CD4-positive, alpha-beta memory T cell (primary cell): ENCODE results near the gene SLC2A1. TPM values are rescaled to one million over a fixed set of nuclear protein-coding genes. Genes with fewer than 3 reads are reported as not detected.
A peak's percentile ranks its signal among the peaks of the same experiment; 100 is the strongest.

ENCODE experiments used
- CTCF ChIA-PET: fragments of 350-600 bp; sonication (Branson Sonifier 250); formaldehyde crosslinking; loops from one replicate; lab custom pipeline; 2021; ENCODE audit warnings: inconsistent platforms; ENCODE audit not compliant: partially characterized antibody; lab: Charles Lee
- POLR2A ChIA-PET: fragments of 350-600 bp; sonication (Branson Sonifier 250); formaldehyde crosslinking; loops from one replicate; lab custom pipeline; 2021; ENCODE audit not compliant: partially characterized antibody; lab: Charles Lee
- DNase-seq, 5 donors: peaks; one replicate each; pipeline versions ENCODE4 v3.0.0 to v3.0.0-alpha.2; 2020 to 2022; ENCODE audit warnings: mixed read lengths in 1 of 5
- H3K27ac ChIP-seq: one replicate; pipeline ENCODE4 v1.7.0; 2013; ENCODE audit warnings: low read depth, low read length
- H3K27me3 ChIP-seq: 2 replicates; pipeline ENCODE4 v1.7.0; 2013; ENCODE audit warnings: mild to moderate bottlenecking, low read length, moderate library complexity; ENCODE audit not compliant: insufficient read depth
- H3K36me3 ChIP-seq: 2 replicates; pipeline ENCODE4 v1.7.0; 2013; ENCODE audit warnings: mild to moderate bottlenecking, low read length, moderate library complexity; ENCODE audit not compliant: insufficient read depth
- H3K4me1 ChIP-seq: 2 replicates; pipeline ENCODE4 v1.7.0; 2013; ENCODE audit warnings: mild to moderate bottlenecking, low read length, moderate library complexity; ENCODE audit not compliant: insufficient read depth
- H3K4me3 ChIP-seq, 2 donors: one replicate each; pipeline ENCODE4 v1.7.0; 2013; ENCODE audit warnings: low read length in 2 of 2, mild to moderate bottlenecking in 1 of 2
- H3K9me3 ChIP-seq, 2 donors: one replicate each; pipeline ENCODE4 v1.7.0; 2013; ENCODE audit warnings: low read length in 2 of 2, control low read depth in 1 of 2; ENCODE audit not compliant: control insufficient read depth in 1 of 2
- H3K27ac Mint-ChIP-seq, 7 donors: one replicate each; pipeline ENCODE4 v1.8.0; 2020 to 2021; ENCODE audit warnings: mixed read lengths in 7 of 7, mild to moderate bottlenecking in 6 of 7, inconsistent platforms in 3 of 7, moderate library complexity in 3 of 7
- H3K27me3 Mint-ChIP-seq, 2 donors: one replicate each; pipeline ENCODE4 v1.8.0; 2020 to 2021; ENCODE audit warnings: mixed read lengths in 2 of 2
- H3K36me3 Mint-ChIP-seq, 2 donors: one replicate each; pipeline ENCODE4 v1.8.0; 2020 to 2021; ENCODE audit warnings: mixed read lengths in 2 of 2, inconsistent platforms in 1 of 2, mild to moderate bottlenecking in 1 of 2
- H3K4me1 Mint-ChIP-seq, 4 donors: one replicate each; pipeline ENCODE4 v1.8.0; 2020 to 2021; ENCODE audit warnings: mixed read lengths in 4 of 4, mild to moderate bottlenecking in 1 of 4
- H3K4me3 Mint-ChIP-seq, 8 donors: one replicate each; pipeline ENCODE4 v1.8.0; 2020 to 2021; ENCODE audit warnings: mixed read lengths in 8 of 8, mild to moderate bottlenecking in 7 of 8, moderate library complexity in 6 of 8, inconsistent platforms in 3 of 8
- H3K9me3 Mint-ChIP-seq, 8 donors: one replicate each; pipeline ENCODE4 v1.8.0; 2020 to 2021; ENCODE audit warnings: mixed read lengths in 8 of 8, mild to moderate bottlenecking in 5 of 8, inconsistent platforms in 3 of 8, moderate library complexity in 1 of 8
- intact Hi-C: fragments of 100-400 bp; cut with micrococcal nuclease; formaldehyde crosslinking; loops from one replicate; pipeline ENCODE4 v1.15.1; 2023
- polyA plus RNA-seq, 2 donors: library from polyadenylated mRNA; unstranded; fragments of 300-500 nt; fragmentation: Illumina TruSeq; gene quantifications; one replicate each; pipeline ENCODE4 v1.2.3, GENCODE V29; 2021
- total RNA-seq, 2 experiments: library from RNA; stranded (reverse); gene quantifications; one replicate each; pipeline ENCODE4 v1.2.3, GENCODE V29; 2021

Gene SLC2A1
- total and polyA plus RNA-seq, 4 experiments from 2014 or later = 22.7 to 58.4 (median 43.7) TPM

DNA sequence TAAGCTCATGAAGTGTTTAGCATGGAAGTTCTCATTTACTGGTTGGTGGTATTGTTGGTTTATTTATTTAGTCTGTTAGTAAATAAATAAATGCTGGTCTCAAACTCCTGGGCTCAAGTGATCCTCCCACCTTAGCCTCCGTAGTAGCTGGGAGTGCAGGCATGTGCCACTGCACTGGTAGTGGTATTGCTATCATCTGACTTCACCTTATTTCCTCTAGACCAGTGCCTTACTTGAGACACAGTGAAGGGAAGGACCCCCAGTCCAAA lies 1.4 kb upstream of the SLC2A1 start:
- H3K4me3 ChIP-seq = no peak overlapping the region
- intact Hi-C loops = no loop called here
- Mint-ChIP-seq H3K27ac (peak overlapping the region in 2 of 7 donors; percentile 70 to 93), H3K36me3 (peaks cover 0 to 17% of the 10 kb centered on the region in 2 donors), H3K9me3 (peaks cover 0 to 5% (median 0%) of the 10 kb centered on the region in 8 donors), H3K4me3 (peak overlapping the region in 7 of 8 donors; percentile 2 to 99 (median 63)), H3K27me3 (no peaks in the 10 kb centered on the region), H3K4me1 (peaks cover 26 to 66% (median 40%) of the 10 kb centered on the region in 4 donors)
- H3K27me3 ChIP-seq = no peaks in the 10 kb centered on the region
- ChIA-PET CTCF (interaction anchor here (1.2 to 2.8 kb wide), 3 partner anchors 24 to 113 kb away, joined by 3 to 13 read pairs (median 6); no protein-coding TSS in a partner anchor), POLR2A (interaction anchor here (1.1 to 23.8 kb wide), 4 partner anchors 19 to 47 kb away, joined by 3 to 555 read pairs (median 55); no protein-coding TSS in a partner anchor)
- no peak overlapping the region for H3K27ac ChIP-seq
- no peak for DNase-seq
- H3K36me3 ChIP-seq = no peaks in the 10 kb centered on the region
- H3K4me1 ChIP-seq = peaks cover 46% of the 10 kb centered on the region
- no peaks in the 10 kb centered on the region for H3K9me3 ChIP-seq

DNA sequence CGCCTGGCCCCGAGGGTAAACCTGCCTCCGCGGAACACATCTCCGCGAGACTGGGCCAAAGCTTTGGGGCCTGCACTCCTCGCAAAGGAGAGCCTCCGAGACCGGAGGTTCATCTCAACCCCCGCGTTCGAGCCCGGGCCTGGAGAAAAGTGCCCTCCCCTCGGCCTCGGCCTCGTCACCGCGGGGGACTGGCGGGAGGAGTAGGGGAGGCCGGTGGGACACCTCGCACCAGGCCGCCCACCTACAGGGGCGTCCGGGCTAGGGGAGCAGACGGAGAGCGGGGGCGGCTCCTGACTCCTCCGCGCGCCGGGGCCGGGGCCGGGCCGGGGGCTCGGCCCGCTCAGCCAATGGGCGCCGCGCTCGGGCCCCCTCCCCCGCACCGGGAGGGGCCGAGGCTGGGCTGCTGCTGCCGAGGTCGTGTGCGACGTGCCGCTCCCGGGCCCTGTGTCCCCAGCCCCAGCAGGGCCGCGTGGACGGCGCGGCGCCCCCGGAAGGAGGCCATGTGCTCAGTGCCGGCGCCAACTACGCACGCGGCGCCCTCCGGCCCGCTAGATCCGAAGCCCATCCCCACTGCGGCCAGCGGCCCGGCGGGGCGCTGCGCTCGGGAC lies 684 bp downstream of the SLC2A1 start:
- ChIA-PET POLR2A (interaction anchor here (1.3 to 23.8 kb wide), 4 partner anchors 17 to 215 kb away, joined by 3 to 555 read pairs (median 52); no protein-coding TSS in a partner anchor), CTCF (no interaction called here)
- DNase-seq = peak; percentile 55 to 71 (median 64)
- H3K27me3 ChIP-seq = no peaks in the 10 kb centered on the region
- H3K9me3 Mint-ChIP-seq = peaks cover 0 to 5% (median 0%) of the 10 kb centered on the region in 8 donors
- H3K36me3 ChIP-seq = peaks cover 5% of the 10 kb centered on the region
- H3K4me3 Mint-ChIP-seq = peak overlapping the region; percentile 91 to 98 (median 94)
- peaks cover 3 to 20% of the 10 kb centered on the region in 2 donors for H3K36me3 Mint-ChIP-seq
- H3K27ac ChIP-seq = peak overlapping the region; percentile 76
- peak overlapping the region; percentile 90 to 97 (median 94) for H3K27ac Mint-ChIP-seq
- H3K9me3 ChIP-seq = no peaks in the 10 kb centered on the region
- H3K27me3 Mint-ChIP-seq = no peaks in the 10 kb centered on the region
- H3K4me1 ChIP-seq = peaks cover 67% of the 10 kb centered on the region
- intact Hi-C loops = loop anchor here (1.0 to 2.0 kb wide), 6 partner anchors 15 to 214 kb away; partner anchors contain the start of genes C1orf50, CFAP57, EBNA1BP2 and ERMAP
- peaks cover 31 to 79% (median 51%) of the 10 kb centered on the region in 4 donors for H3K4me1 Mint-ChIP-seq
- H3K4me3 ChIP-seq = peak overlapping the region; percentile 32 to 78

DNA sequence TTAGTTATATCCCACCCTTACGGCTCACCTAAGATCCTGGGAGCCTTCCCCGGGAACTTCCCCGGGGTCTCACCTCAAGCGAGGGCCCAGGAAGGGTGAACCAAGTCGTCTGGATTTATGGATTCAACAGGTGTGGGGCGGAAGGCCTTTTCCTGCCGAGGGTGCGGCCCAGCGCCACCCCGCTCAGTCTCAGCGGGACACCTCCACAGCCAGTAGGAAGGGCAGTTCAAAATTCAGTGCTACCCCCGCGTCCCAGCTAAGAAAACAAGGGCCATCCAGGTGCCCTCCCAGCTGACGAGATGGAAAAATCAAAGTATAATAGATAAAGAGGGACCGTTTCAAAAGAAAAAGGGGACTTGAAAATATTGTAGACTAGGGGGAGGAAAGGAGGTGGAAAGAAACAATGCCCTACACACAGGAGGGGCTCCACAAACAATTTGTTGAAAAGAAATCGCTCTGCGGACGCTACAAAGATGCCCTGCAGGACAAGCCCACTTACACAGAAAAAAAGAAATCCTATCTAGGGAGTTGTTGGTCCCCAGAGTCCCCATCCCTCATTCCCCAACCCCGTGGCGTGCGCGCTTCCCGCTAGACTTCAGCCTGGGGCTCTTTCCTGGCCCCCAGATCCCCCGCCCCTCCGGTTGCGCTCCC lies 1.3 kb downstream of the SLC2A1 start:
- intact Hi-C loops = no loop called here
- no peaks in the 10 kb centered on the region for H3K9me3 ChIP-seq
- Mint-ChIP-seq H3K36me3 (peaks cover 3 to 20% of the 10 kb centered on the region in 2 donors), H3K4me1 (peaks cover 38 to 85% (median 57%) of the 10 kb centered on the region in 4 donors), H3K27me3 (no peaks in the 10 kb centered on the region), H3K4me3 (peak overlapping the region; percentile 91 to 98 (median 94)), H3K27ac (peak overlapping the region; percentile 90 to 97 (median 94)), H3K9me3 (peaks cover 0 to 5% (median 0%) of the 10 kb centered on the region in 8 donors)
- H3K4me3 ChIP-seq = peak overlapping the region; percentile 32 to 78
- peak in 1 of 5 donors; percentile 25 for DNase-seq
- H3K4me1 ChIP-seq = peaks cover 73% of the 10 kb centered on the region
- H3K27me3 ChIP-seq = no peaks in the 10 kb centered on the region
- peaks cover 5% of the 10 kb centered on the region for H3K36me3 ChIP-seq
- H3K27ac ChIP-seq = peak overlapping the region; percentile 76
- ChIA-PET CTCF (interaction anchor here (1.0 to 5.9 kb wide), 3 partner anchors 16 to 33 kb away, joined by 3 to 42 read pairs (median 4); no protein-coding TSS in a partner anchor), POLR2A (interaction anchor here (1.3 to 23.8 kb wide), 6 partner anchors 8 to 215 kb away, joined by 3 to 555 read pairs (median 4); partner anchors contain the start of genes C1orf50 and P3H1)

DNA sequence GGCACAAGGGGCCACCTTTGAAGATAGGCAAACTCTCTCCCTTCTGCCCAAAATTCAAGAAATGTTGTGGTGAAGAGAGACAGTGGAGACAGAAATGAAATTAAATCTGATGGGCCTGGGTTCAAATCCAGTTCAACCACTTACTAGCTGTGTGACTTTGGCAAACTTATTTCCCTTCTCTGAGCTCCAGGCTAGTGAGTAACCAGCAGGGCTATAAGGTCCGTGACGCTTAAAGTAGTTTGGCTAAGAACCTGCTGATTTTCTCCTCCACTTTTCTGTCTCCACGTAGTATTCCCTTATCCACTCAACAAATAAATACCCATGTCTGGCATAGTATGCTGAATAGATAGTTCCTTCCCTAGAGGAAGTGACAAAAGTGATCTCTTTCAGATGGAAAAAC lies 1.9 kb downstream of the SLC2A1 start:
- H3K27me3 Mint-ChIP-seq = no peaks in the 10 kb centered on the region
- H3K4me3 Mint-ChIP-seq = peak overlapping the region; percentile 91 to 98 (median 94)
- ChIA-PET CTCF (interaction anchor here (1.0 to 5.9 kb wide), 3 partner anchors 15 to 33 kb away, joined by 3 to 42 read pairs (median 4); no protein-coding TSS in a partner anchor), POLR2A (interaction anchor here (1.3 to 23.8 kb wide), 6 partner anchors 9 to 216 kb away, joined by 3 to 555 read pairs (median 4); partner anchors contain the start of genes C1orf50 and P3H1)
- Histone ChIP-seq H3K36me3 (peaks cover 5% of the 10 kb centered on the region), H3K4me3 (peak overlapping the region; percentile 32 to 78), H3K27me3 (no peaks in the 10 kb centered on the region), H3K9me3 (no peaks in the 10 kb centered on the region), H3K27ac (peak overlapping the region; percentile 76), H3K4me1 (peaks cover 79% of the 10 kb centered on the region)
- intact Hi-C loops = no loop called here
- peaks cover 0 to 5% (median 0%) of the 10 kb centered on the region in 8 donors for H3K9me3 Mint-ChIP-seq
- H3K4me1 Mint-ChIP-seq = peaks cover 43 to 86% (median 63%) of the 10 kb centered on the region in 4 donors
- H3K36me3 Mint-ChIP-seq = peaks cover 6 to 20% of the 10 kb centered on the region in 2 donors
- peak overlapping the region; percentile 90 to 97 (median 94) for H3K27ac Mint-ChIP-seq
- no peak for DNase-seq

DNA sequence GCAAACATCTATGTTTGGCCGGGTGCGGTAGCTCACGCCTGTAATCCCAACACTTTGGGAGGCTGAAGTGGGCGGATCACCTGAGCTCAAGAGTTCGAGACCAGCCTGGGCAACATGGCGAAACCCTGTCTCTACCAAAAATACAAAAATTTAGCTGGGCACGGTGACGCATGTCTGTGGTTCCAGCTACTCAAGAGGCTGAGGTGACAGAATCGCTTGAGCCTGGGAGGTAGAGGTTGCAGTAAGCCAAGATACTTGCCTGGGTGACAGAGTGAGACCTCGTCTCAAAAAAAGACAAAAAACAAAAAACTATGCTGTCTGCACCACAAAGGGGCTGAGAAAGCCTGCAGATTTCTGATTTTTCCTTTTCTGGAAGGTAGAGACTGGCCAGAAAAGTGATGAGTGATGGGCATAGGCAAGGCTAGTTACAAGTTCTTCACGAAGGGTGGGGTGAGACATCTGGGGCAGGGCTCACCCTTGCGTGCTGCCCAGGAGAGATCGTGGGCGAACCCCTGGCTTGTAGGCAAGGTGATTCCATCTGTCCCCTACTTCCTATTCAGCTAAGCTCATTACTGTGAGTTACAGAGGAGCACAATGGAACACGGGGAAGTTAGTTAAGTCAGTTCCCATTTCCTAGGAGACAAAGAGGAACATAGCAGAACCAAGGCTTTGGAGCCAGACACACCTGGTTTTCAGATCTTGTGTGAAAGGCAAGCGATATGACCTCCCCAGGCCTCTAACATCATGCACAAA lies 3.2 kb downstream of the SLC2A1 start:
- H3K27me3 ChIP-seq = no peaks in the 10 kb centered on the region
- peaks cover 0 to 5% (median 0%) of the 10 kb centered on the region in 8 donors for H3K9me3 Mint-ChIP-seq
- no peak overlapping the region for H3K4me3 ChIP-seq
- peaks cover 5% of the 10 kb centered on the region for H3K36me3 ChIP-seq
- peak overlapping the region; percentile 62 to 97 (median 86) for H3K27ac Mint-ChIP-seq
- intact Hi-C loops = no loop called here
- peaks cover 13 to 23% of the 10 kb centered on the region in 2 donors for H3K36me3 Mint-ChIP-seq
- H3K4me3 Mint-ChIP-seq = peak overlapping the region; percentile 74 to 90 (median 80)
- H3K4me1 ChIP-seq = peaks cover 82% of the 10 kb centered on the region
- H3K4me1 Mint-ChIP-seq = peaks cover 50 to 86% (median 67%) of the 10 kb centered on the region in 4 donors
- H3K27ac ChIP-seq = peak overlapping the region; percentile 3
- ChIA-PET CTCF (interaction anchor here (1.7 to 5.9 kb wide), 5 partner anchors 18 to 118 kb away, joined by 6 to 42 read pairs (median 17); no protein-coding TSS in a partner anchor), POLR2A (interaction anchor here (1.4 to 23.8 kb wide), 4 partner anchors 10 to 188 kb away, joined by 4 to 555 read pairs (median 53); partner anchors contain the start of genes C1orf50 and P3H1)
- DNase-seq = peak in 2 of 5 donors; percentile 20 to 71
- no peaks in the 10 kb centered on the region for H3K9me3 ChIP-seq
- H3K27me3 Mint-ChIP-seq = no peaks in the 10 kb centered on the region
